ENCODE measurements around the gene MPL. TPM values are rescaled to one million over a fixed set of nuclear protein-coding genes. Genes with fewer than 3 reads are reported as not detected.

Gene MPL
- total RNA-seq, 2 donors from 2014 or later, result not detected

- peaks cover 6 to 13% of the 10 kb centered on the region in 2 donors for H3K4me1 Mint-ChIP-seq (ENCODE audit: low read depth in 2 of 2)
- H3K9me3 Mint-ChIP-seq, result no peaks in the 10 kb centered on the region
- no peaks in the 10 kb centered on the region for H3K27me3 Mint-ChIP-seq
- no peaks in the 10 kb centered on the region for H3K36me3 Mint-ChIP-seq
- H3K4me3 Mint-ChIP-seq, result peak overlapping the region; percentile 51
- peak overlapping the region; percentile 11 to 66 for H3K27ac Mint-ChIP-seq
- ATAC-seq, result peak; percentile 87 to 91
- peak; percentile 82 for DNase-seq (ENCODE audit: low spot score)
Observed at GRCh38 chr1:43348809-43349593, 11.4 kb downstream of the MPL start.

GRCh38 chr1:43349594-43350306 lies 12.1 kb downstream of the MPL start:
- Mint-ChIP-seq H3K27me3 (no peaks in the 10 kb centered on the region), H3K9me3 (no peaks in the 10 kb centered on the region), H3K27ac (peak overlapping the region; percentile 11 to 66), H3K4me3 (peak overlapping the region; percentile 51), H3K4me1 (ENCODE audit: low read depth in 2 of 2) (peaks cover 6 to 13% of the 10 kb centered on the region in 2 donors), H3K36me3 (no peaks in the 10 kb centered on the region)
- ATAC-seq, result no peak
- DNase-seq (ENCODE audit: low spot score), result no peak

- Mint-ChIP-seq H3K4me3 (no peak overlapping the region), H3K4me1 (ENCODE audit: low read depth in 2 of 2) (peaks cover 6 to 13% of the 10 kb centered on the region in 2 donors), H3K36me3 (no peaks in the 10 kb centered on the region), H3K27me3 (no peaks in the 10 kb centered on the region), H3K27ac (no peak overlapping the region), H3K9me3 (no peaks in the 10 kb centered on the region)
- no peak for DNase-seq (ENCODE audit: low spot score)
- no peak for ATAC-seq
Observed at GRCh38 chr1:43350976-43351375, 13.4 kb downstream of the MPL start.

GRCh38 chr1:43351421-43352350 lies 14.1 kb downstream of the MPL start:
- H3K4me1 Mint-ChIP-seq (ENCODE audit: low read depth in 2 of 2), result peaks cover 6 to 13% of the 10 kb centered on the region in 2 donors
- H3K27ac Mint-ChIP-seq, result no peak overlapping the region
- no peaks in the 10 kb centered on the region for H3K36me3 Mint-ChIP-seq
- no peaks in the 10 kb centered on the region for H3K9me3 Mint-ChIP-seq
- H3K27me3 Mint-ChIP-seq, result no peaks in the 10 kb centered on the region
- ATAC-seq, result no peak
- H3K4me3 Mint-ChIP-seq, result no peak overlapping the region
- no peak for DNase-seq (ENCODE audit: low spot score)

- no peak overlapping the region for H3K27ac Mint-ChIP-seq
- no peak for ATAC-seq
Observed at GRCh38 chr1:43352351-43352705, 14.7 kb downstream of the MPL start.

GRCh38 chr1:43352881-43353280 lies 15.3 kb downstream of the MPL start:
- H3K9me3 Mint-ChIP-seq, result no peaks in the 10 kb centered on the region
- ATAC-seq (no peak), DNase-seq (ENCODE audit: low spot score) (no peak)
- peaks cover 8 to 13% of the 10 kb centered on the region in 2 donors for H3K4me1 Mint-ChIP-seq (ENCODE audit: low read depth in 2 of 2)
- H3K36me3 Mint-ChIP-seq, result no peaks in the 10 kb centered on the region
- H3K27ac Mint-ChIP-seq, result no peak overlapping the region
- H3K27me3 Mint-ChIP-seq, result no peaks in the 10 kb centered on the region
- no peak overlapping the region for H3K4me3 Mint-ChIP-seq

More at GRCh38 chr1:43352351-43352705, 14.7 kb downstream of the MPL start:
- H3K4me3 Mint-ChIP-seq, result no peak overlapping the region
- H3K36me3 Mint-ChIP-seq, result no peaks in the 10 kb centered on the region
- no peaks in the 10 kb centered on the region for H3K9me3 Mint-ChIP-seq
- no peak for DNase-seq (ENCODE audit: low spot score)
- no peaks in the 10 kb centered on the region for H3K27me3 Mint-ChIP-seq
- H3K4me1 Mint-ChIP-seq (ENCODE audit: low read depth in 2 of 2), result peaks cover 6 to 13% of the 10 kb centered on the region in 2 donors

GRCh38 chr1:43354471-43354870 lies 16.9 kb downstream of the MPL start:
- DNase-seq (ENCODE audit: low spot score), result no peak
- no peaks in the 10 kb centered on the region for H3K27me3 Mint-ChIP-seq
- H3K36me3 Mint-ChIP-seq, result no peaks in the 10 kb centered on the region
- no peak overlapping the region for H3K27ac Mint-ChIP-seq
- H3K4me1 Mint-ChIP-seq (ENCODE audit: low read depth in 2 of 2), result peaks cover 9 to 12% of the 10 kb centered on the region in 2 donors
- ATAC-seq, result no peak
- H3K4me3 Mint-ChIP-seq, result no peak overlapping the region
- H3K9me3 Mint-ChIP-seq, result no peaks in the 10 kb centered on the region

GRCh38 chr1:43354936-43355335 lies 17.3 kb downstream of the MPL start:
- no peaks in the 10 kb centered on the region for H3K36me3 Mint-ChIP-seq
- no peak overlapping the region for H3K27ac Mint-ChIP-seq
- peaks cover 8 to 12% of the 10 kb centered on the region in 2 donors for H3K4me1 Mint-ChIP-seq (ENCODE audit: low read depth in 2 of 2)
- ATAC-seq (no peak), DNase-seq (ENCODE audit: low spot score) (no peak)
- no peaks in the 10 kb centered on the region for H3K9me3 Mint-ChIP-seq
- H3K4me3 Mint-ChIP-seq, result no peak overlapping the region
- no peaks in the 10 kb centered on the region for H3K27me3 Mint-ChIP-seq

GRCh38 chr1:43357251-43357650 lies 19.6 kb downstream of the MPL start:
- ATAC-seq, result no peak
- Mint-ChIP-seq H3K4me1 (ENCODE audit: low read depth in 2 of 2) (peaks cover 25 to 33% of the 10 kb centered on the region in 2 donors), H3K27me3 (no peaks in the 10 kb centered on the region), H3K27ac (no peak overlapping the region), H3K36me3 (peaks cover 11% of the 10 kb centered on the region), H3K4me3 (no peak overlapping the region), H3K9me3 (no peaks in the 10 kb centered on the region)
- DNase-seq (ENCODE audit: low spot score), result no peak

GRCh38 chr1:43358121-43358745 lies 20.6 kb downstream of the MPL start:
- Mint-ChIP-seq H3K4me1 (ENCODE audit: low read depth in 2 of 2) (peaks cover 28 to 38% of the 10 kb centered on the region in 2 donors), H3K27me3 (no peaks in the 10 kb centered on the region), H3K9me3 (no peaks in the 10 kb centered on the region), H3K27ac (peak overlapping the region; percentile 70 to 92), H3K4me3 (peak overlapping the region; percentile 97), H3K36me3 (peaks cover 14% of the 10 kb centered on the region)
- no peak for DNase-seq (ENCODE audit: low spot score)
- peak in 1 of 2 donors; percentile 0 for ATAC-seq

- peak; percentile 98 to 99 for ATAC-seq
- Mint-ChIP-seq H3K27ac (peak within 1 kb of the TSS; percentile 70 to 92), H3K4me3 (peak within 1 kb of the TSS; percentile 97), H3K4me1 (ENCODE audit: low read depth in 2 of 2) (peaks cover 32 to 43% of the 10 kb centered on the region in 2 donors), H3K36me3 (peaks cover 18% of the 10 kb centered on the region), H3K27me3 (no peaks in the 10 kb centered on the region), H3K9me3 (no peaks in the 10 kb centered on the region)
- peak; percentile 98 for DNase-seq (ENCODE audit: low spot score)
Observed at GRCh38 chr1:43358746-43359693, 21.4 kb downstream of the MPL start, which contains the start of gene CDC20. Gene CDC20 (plus strand): TSS chr1:43358981. CDS start chr1:43359216, 235 bp downstream.

- peaks cover 37 to 50% of the 10 kb centered on the region in 2 donors for H3K4me1 Mint-ChIP-seq (ENCODE audit: low read depth in 2 of 2)
- peaks cover 22% of the 10 kb centered on the region for H3K36me3 Mint-ChIP-seq
Observed at GRCh38 chr1:43359696-43360095, 22.1 kb downstream of the MPL start.

More at GRCh38 chr1:43359696-43360095, 22.1 kb downstream of the MPL start:
- DNase-seq (ENCODE audit: low spot score) (no peak), ATAC-seq (no peak)
- no peaks in the 10 kb centered on the region for H3K9me3 Mint-ChIP-seq
- peak overlapping the region; percentile 97 for H3K4me3 Mint-ChIP-seq
- H3K27ac Mint-ChIP-seq, result peak overlapping the region; percentile 70 to 78
- no peaks in the 10 kb centered on the region for H3K27me3 Mint-ChIP-seq
